Gastrocnemius medialis (tissue), 4 donors: ENCODE data around the gene DHDDS. TPM values are rescaled to one million over a fixed set of nuclear protein-coding genes. Genes with fewer than 3 reads are reported as not detected.

ENCODE experiments used
- ATAC-seq, 2 donors: fragments of 150-250 bp; one replicate each; pipeline ENCODE4 v1.9.1; 2016
- DNase-seq, 2 donors: peaks; one replicate each; pipeline ENCODE4 v3.0.0-alpha.2; 2019
- H3K27ac ChIP-seq, 4 donors: fragments of 200-600 bp; sonication (generic); 1 replicate in 1 of 4; 2 replicates in 3 of 4; pipeline ENCODE4 v1.5.1; 2016 to 2018; ENCODE audit warnings: mild to moderate bottlenecking in 2 of 4, moderate library complexity in 1 of 4
- H3K27me3 ChIP-seq, 3 donors: fragments of 200-600 bp; sonication (generic) in 2 of 3; 1 replicate in 1 of 3; 2 replicates in 2 of 3; pipeline versions ENCODE4 v1.5.1 to v1.6.0; 2016 to 2019; ENCODE audit warnings: mild to moderate bottlenecking in 1 of 3, moderate library complexity in 1 of 3
- H3K36me3 ChIP-seq, 2 donors: fragments of 200-600 bp; sonication (generic) in 1 of 2; one replicate each; pipeline ENCODE4 v1.5.1; 2017 to 2018
- H3K4me1 ChIP-seq, 2 donors: fragments of 200-600 bp; sonication (generic) in 1 of 2; one replicate each; pipeline ENCODE4 v1.5.1; 2016 to 2017; ENCODE audit warnings: mild to moderate bottlenecking in 2 of 2
- H3K4me3 ChIP-seq, 4 donors: fragments of 200-600 bp; sonication (generic) in 3 of 4; 1 replicate in 1 of 4; 2 replicates in 3 of 4; pipeline ENCODE4 v1.5.1; 2016 to 2019; ENCODE audit warnings: mild to moderate bottlenecking in 2 of 4
- H3K9me3 ChIP-seq, 3 donors: fragments of 200-600 bp; sonication (generic) in 2 of 3; 1 replicate in 1 of 3; 2 replicates in 2 of 3; pipeline ENCODE4 v1.5.1; 2016 to 2019
- CTCF ChIP-seq, 5 experiments: fragments of 450-650 bp in 3 of 5; fragments of 200-600 bp in 2 of 5; sonication (generic) in 2 of 5; IDR thresholded peaks in 4 of 5; conservative IDR thresholded peaks in 1 of 5; 1 replicate in 4 of 5; 2 replicates in 1 of 5; pipeline ENCODE4 v1.5.1; 2016 to 2019; ENCODE audit warnings: antibody characterized with exemption in 5 of 5, mild to moderate bottlenecking in 3 of 5, moderate library complexity in 3 of 5
- POLR2A ChIP-seq, 2 donors: fragments of 450-650 bp; IDR thresholded peaks; one replicate each; pipeline ENCODE4 v1.6.1; 2017; ENCODE audit warnings: antibody characterized with exemption in 2 of 2, mild to moderate bottlenecking in 2 of 2, moderate library complexity in 2 of 2
- in situ Hi-C, 4 donors: fragments of 200-750 bp; cut with MboI; loops; one replicate each; pipeline versions ENCODE4 v1.15.0 to v1.8.0; 2017; ENCODE audit warnings: low sequenced_read_pairs in 4 of 4
- intact Hi-C: fragments of 100-400 bp; cut with DNase I; formaldehyde crosslinking; loops from one replicate; pipeline ENCODE4 v1.15.1; 2023; ENCODE audit warnings: low total_unique reads
- total RNA-seq, 4 donors: library from RNA; depleted of rRNA; stranded (reverse); fragments of >200 nt; gene quantifications; one replicate each; pipeline versions ENCODE4 v1.1.0 to v1.2.3, GENCODE V29; 2016

Gene DHDDS
- total RNA-seq, 4 donors from 2014 or later = 12.1 to 30.7 (median 22.3) TPM

GRCh38 chr1:26403656-26404055 is 28.5 kb upstream of the DHDDS start:
- H3K36me3 ChIP-seq = no peaks in the 10 kb centered on the region
- in situ Hi-C loops = no loop called here
- H3K9me3 ChIP-seq = no peaks in the 10 kb centered on the region
- H3K4me1 ChIP-seq = no peaks in the 10 kb centered on the region
- no peak overlapping the region for H3K4me3 ChIP-seq
- no peak for TF ChIP-seq CTCF (IDR thresholded peaks at IDR 0.05 in 4 of 5, conservative IDR thresholded peaks at IDR 0.05 in 1 of 5)
- TF ChIP-seq POLR2A (IDR thresholded peaks at IDR 0.05) = no peak
- ATAC-seq (no peak), DNase-seq (no peak)
- intact Hi-C loops = no loop called here
- H3K27ac ChIP-seq = no peak overlapping the region
- peaks cover 0 to 4% (median 0%) of the 10 kb centered on the region in 3 donors for H3K27me3 ChIP-seq

- H3K9me3 ChIP-seq = no peaks in the 10 kb centered on the region
- ATAC-seq (no peak), DNase-seq (no peak)
- intact Hi-C loops = no loop called here
- TF ChIP-seq CTCF (IDR thresholded peaks at IDR 0.05 in 4 of 5, conservative IDR thresholded peaks at IDR 0.05 in 1 of 5) = no peak
- TF ChIP-seq POLR2A (IDR thresholded peaks at IDR 0.05) = no peak
- in situ Hi-C loops = no loop called here
- H3K27ac ChIP-seq = no peak overlapping the region
- no peaks in the 10 kb centered on the region for H3K4me1 ChIP-seq
- no peak overlapping the region for H3K4me3 ChIP-seq
- no peaks in the 10 kb centered on the region for H3K36me3 ChIP-seq
- peaks cover 5 to 8% (median 5%) of the 10 kb centered on the region in 3 donors for H3K27me3 ChIP-seq
Observed at GRCh38 chr1:26404641-26405040, 27.5 kb upstream of the DHDDS start.

GRCh38 chr1:26405281-26405915 is 26.7 kb upstream of the DHDDS start:
- Histone ChIP-seq H3K27ac (no peak overlapping the region), H3K4me1 (no peaks in the 10 kb centered on the region), H3K4me3 (no peak overlapping the region), H3K9me3 (no peaks in the 10 kb centered on the region), H3K27me3 (peaks cover 13 to 14% (median 13%) of the 10 kb centered on the region in 3 donors), H3K36me3 (no peaks in the 10 kb centered on the region)
- no peak for ATAC-seq
- TF ChIP-seq POLR2A (IDR thresholded peaks at IDR 0.05) (no peak), CTCF (IDR thresholded peaks at IDR 0.05 in 4 of 5, conservative IDR thresholded peaks at IDR 0.05 in 1 of 5) (no peak)
- no peak for DNase-seq
- in situ Hi-C loops (no loop called here), intact Hi-C loops (no loop called here)

- no peak overlapping the region for H3K27ac ChIP-seq
- DNase-seq (peak; percentile 33 to 35), ATAC-seq (peak; percentile 70 to 75)
- H3K4me1 ChIP-seq = no peaks in the 10 kb centered on the region
- no peaks in the 10 kb centered on the region for H3K36me3 ChIP-seq
- TF ChIP-seq POLR2A (IDR thresholded peaks at IDR 0.05) (no peak), CTCF (IDR thresholded peaks at IDR 0.05 in 4 of 5, conservative IDR thresholded peaks at IDR 0.05 in 1 of 5) (no peak)
- in situ Hi-C loops = no loop called here
- intact Hi-C loops = no loop called here
- no peak overlapping the region for H3K4me3 ChIP-seq
- peaks cover 42 to 45% (median 44%) of the 10 kb centered on the region in 3 donors for H3K27me3 ChIP-seq
- no peaks in the 10 kb centered on the region for H3K9me3 ChIP-seq
Observed at GRCh38 chr1:26408604-26409003, 23.5 kb upstream of the DHDDS start.
